ENCODE data around the gene C6. TPM values are rescaled to one million over a fixed set of nuclear protein-coding genes. Genes with fewer than 3 reads are reported as not detected.

The C6 gene
- total RNA-seq, 1 donor from 2014 or later = not detected

DNA sequence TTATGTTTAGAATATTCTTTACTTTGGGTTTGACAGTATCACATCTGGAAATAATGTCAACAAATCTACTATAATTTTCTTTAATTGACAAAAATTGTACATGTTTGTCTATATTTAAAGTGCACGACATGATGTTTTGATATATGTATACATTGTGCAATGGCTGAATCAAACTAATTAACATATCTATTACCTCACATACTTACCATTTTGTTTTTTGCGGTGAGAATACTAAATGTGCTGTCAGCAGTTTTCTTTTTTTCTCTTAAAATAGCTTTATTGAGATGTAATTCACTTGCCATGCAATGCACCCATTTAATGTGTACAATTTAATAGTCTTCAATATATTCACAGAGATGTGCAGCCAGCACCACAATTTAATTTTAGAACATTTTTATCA lies 10.6 kb upstream of the C6 start:
- Histone ChIP-seq H3K4me3 (ENCODE audit: low read depth, low read length) (no peak overlapping the region), H3K36me3 (ENCODE audit: control insufficient read depth, insufficient read depth, low read length) (no peaks in the 10 kb centered on the region), H3K27me3 (ENCODE audit: control insufficient read depth, insufficient read depth, low read length) (no peaks in the 10 kb centered on the region)
- DNase-seq (ENCODE audit: low read depth) = no peak
- TF ChIP-seq, protein P1, sequence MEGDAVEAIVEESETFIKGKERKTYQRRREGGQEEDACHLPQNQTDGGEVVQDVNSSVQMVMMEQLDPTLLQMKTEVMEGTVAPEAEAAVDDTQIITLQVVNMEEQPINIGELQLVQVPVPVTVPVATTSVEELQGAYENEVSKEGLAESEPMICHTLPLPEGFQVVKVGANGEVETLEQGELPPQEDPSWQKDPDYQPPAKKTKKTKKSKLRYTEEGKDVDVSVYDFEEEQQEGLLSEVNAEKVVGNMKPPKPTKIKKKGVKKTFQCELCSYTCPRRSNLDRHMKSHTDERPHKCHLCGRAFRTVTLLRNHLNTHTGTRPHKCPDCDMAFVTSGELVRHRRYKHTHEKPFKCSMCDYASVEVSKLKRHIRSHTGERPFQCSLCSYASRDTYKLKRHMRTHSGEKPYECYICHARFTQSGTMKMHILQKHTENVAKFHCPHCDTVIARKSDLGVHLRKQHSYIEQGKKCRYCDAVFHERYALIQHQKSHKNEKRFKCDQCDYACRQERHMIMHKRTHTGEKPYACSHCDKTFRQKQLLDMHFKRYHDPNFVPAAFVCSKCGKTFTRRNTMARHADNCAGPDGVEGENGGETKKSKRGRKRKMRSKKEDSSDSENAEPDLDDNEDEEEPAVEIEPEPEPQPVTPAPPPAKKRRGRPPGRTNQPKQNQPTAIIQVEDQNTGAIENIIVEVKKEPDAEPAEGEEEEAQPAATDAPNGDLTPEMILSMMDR (IDR thresholded peaks at IDR 0.05; ENCODE audit: insufficient read depth, low read length, poor library complexity, severe bottlenecking) = no peak

DNA sequence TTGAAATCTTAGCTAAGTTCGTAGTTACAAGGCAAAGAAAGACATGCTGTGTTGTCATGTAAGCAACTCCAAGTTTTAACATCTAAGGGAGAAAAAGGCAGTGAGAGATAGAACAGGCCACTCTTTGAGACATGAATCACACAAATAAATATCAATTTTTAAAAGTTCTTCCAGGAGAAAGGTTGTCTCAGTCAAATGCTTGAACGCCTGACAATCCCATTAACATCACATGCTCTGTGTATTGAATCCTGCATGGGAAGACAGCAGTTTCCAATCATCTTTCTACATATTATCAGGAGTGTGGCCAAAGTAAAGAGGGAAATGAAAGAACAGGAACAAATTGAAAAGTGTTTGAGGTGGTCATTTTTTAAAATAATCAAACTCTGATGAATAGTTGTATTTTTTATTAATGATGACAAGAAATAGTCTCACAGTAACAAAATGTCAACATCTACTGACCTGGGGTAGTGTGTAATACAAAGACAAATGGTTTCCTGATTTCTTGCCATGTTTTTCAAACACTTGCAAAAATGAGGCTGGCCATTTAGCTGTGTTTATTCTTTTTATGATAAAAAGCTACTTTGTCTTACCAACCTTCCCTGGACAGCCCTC lies 6.4 kb upstream of the C6 start:
- no peak for DNase-seq (ENCODE audit: low read depth)
- no peaks in the 10 kb centered on the region for H3K36me3 ChIP-seq (ENCODE audit: control insufficient read depth, insufficient read depth, low read length)
- no peak overlapping the region for H3K4me3 ChIP-seq (ENCODE audit: low read depth, low read length)
- TF ChIP-seq, protein P1 (IDR thresholded peaks at IDR 0.05; ENCODE audit: insufficient read depth, low read length, poor library complexity, severe bottlenecking) = no peak
- no peaks in the 10 kb centered on the region for H3K27me3 ChIP-seq (ENCODE audit: control insufficient read depth, insufficient read depth, low read length)

DNA sequence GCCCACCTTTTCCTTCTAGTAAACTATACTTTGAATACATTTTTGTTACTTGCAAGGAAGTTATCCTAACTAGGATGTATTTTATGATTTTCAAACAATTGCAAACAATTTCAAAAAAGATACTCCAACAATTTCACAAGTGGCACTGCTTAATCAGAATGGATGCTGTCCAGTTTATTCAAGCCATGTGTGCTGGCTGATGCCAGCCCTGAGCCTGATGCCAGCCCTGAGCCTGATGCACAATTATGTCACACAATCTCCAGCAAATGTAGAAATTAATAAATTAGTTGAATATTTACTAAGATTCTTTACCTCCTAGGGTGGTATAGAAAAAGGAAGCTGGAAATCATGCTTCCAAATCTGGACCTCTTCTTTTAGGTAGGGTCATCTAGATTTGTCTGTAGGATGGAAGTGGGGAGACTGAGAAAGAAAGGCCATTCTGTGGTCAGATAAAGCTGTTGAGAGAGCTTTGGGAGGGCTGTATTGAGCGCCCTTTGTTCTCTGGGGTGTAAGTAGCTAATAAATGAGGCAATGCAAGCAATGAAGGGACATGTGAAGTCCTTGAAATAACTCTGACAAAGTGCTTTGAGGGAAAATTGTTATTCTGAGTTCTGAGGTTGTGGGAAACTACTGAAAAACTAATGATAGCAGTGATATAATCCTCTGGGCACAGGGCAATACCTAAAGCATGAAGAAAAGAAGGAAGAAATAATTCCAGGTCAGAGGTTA lies 5.8 kb upstream of the C6 start:
- H3K4me3 ChIP-seq (ENCODE audit: low read depth, low read length) = no peak overlapping the region
- TF ChIP-seq, protein P1 (IDR thresholded peaks at IDR 0.05; ENCODE audit: insufficient read depth, low read length, poor library complexity, severe bottlenecking) = no peak
- no peaks in the 10 kb centered on the region for H3K36me3 ChIP-seq (ENCODE audit: control insufficient read depth, insufficient read depth, low read length)
- DNase-seq (ENCODE audit: low read depth) = no peak
- no peaks in the 10 kb centered on the region for H3K27me3 ChIP-seq (ENCODE audit: control insufficient read depth, insufficient read depth, low read length)

DNA sequence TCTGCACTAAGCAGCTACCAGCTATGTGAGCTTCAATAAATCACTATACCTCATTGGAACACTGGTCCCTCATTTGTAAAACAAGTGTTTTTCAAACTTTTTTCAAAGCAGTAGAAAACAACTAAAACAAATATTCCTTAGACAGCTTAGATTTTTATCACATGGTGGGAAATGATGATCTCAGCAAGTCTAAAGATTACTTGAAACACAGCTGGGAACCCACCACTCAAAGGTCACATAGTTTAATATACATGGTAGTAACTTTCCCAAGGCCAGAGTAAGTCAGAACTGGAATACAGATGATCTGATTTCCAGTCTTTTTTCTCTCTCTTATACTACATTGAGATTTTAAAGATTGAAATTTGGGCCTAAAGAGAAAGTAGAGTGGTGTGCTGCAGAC lies 850 bp upstream of the C6 start:
- TF ChIP-seq, protein P1 (IDR thresholded peaks at IDR 0.05; ENCODE audit: insufficient read depth, low read length, poor library complexity, severe bottlenecking) = no peak
- Histone ChIP-seq H3K27me3 (ENCODE audit: control insufficient read depth, insufficient read depth, low read length) (no peaks in the 10 kb centered on the region), H3K36me3 (ENCODE audit: control insufficient read depth, insufficient read depth, low read length) (no peaks in the 10 kb centered on the region), H3K4me3 (ENCODE audit: low read depth, low read length) (no peak overlapping the region)
- no peak for DNase-seq (ENCODE audit: low read depth)

DNA sequence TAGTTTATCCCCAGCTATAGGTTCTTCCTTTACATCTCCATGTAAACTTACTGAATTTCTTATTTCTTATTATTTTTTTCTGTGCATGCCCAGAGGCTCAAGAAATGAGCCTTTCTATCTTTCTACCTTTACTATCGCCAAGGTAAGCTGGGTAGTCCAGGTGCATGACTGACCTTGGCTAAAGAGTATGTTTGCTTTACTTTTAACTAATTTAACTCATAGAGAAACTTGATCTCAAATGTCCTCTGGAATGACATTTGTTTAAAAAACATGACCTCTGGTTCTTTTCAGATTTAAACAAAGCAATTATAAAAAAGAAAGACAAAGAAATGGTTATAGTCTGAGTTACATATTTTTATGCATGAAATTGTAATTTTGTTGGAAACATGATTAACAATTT lies 397 bp downstream of the C6 start:
- no peak for DNase-seq (ENCODE audit: low read depth)
- Histone ChIP-seq H3K27me3 (ENCODE audit: control insufficient read depth, insufficient read depth, low read length) (no peaks in the 10 kb centered on the region), H3K36me3 (ENCODE audit: control insufficient read depth, insufficient read depth, low read length) (no peaks in the 10 kb centered on the region), H3K4me3 (ENCODE audit: low read depth, low read length) (no peak overlapping the region)
- TF ChIP-seq, protein P1 (IDR thresholded peaks at IDR 0.05; ENCODE audit: insufficient read depth, low read length, poor library complexity, severe bottlenecking) = no peak

All from kidney epithelial cell (primary cell).